Fibroblast of skin of abdomen (primary cell): ENCODE measurements around the gene SURF2.

Experiments used
- DNase-seq: peaks from one replicate; pipeline ENCODE4 v3.0.0-alpha.2; 2013

The SURF2 gene

GRCh38 chr9:133403766-133404453 lies 47.6 kb downstream of the SURF2 start:
- no peak for DNase-seq

- no peak for DNase-seq
These were observed 48.2 kb downstream of the SURF2 start for GRCh38 chr9:133404454-133405002.

GRCh38 chr9:133405508-133406438 lies 49.4 kb downstream of the SURF2 start:
- peak; percentile 9 for DNase-seq

- DNase-seq, result peak; percentile 59
These were observed 50.3 kb downstream of the SURF2 start for GRCh38 chr9:133406480-133407307.

- DNase-seq, result no peak
These were observed 51.7 kb downstream of the SURF2 start for GRCh38 chr9:133408042-133408441.
